Suprapubic skin (tissue), 4 donors: Measurements from ENCODE around the gene DISC1. TPM values are rescaled to one million over a fixed set of nuclear protein-coding genes. Genes with fewer than 3 reads are reported as not detected.

ENCODE experiments used
- DNase-seq, 2 donors: peaks; one replicate each; pipeline ENCODE4 v3.0.0-alpha.2; 2019; ENCODE audit warnings: low spot score in 2 of 2
- H3K27ac ChIP-seq: fragments of 200-600 bp; sonication (generic); one replicate; pipeline ENCODE4 v1.5.1; 2019
- H3K27me3 ChIP-seq: fragments of 200-600 bp; sonication (generic); one replicate; pipeline ENCODE4 v1.5.1; 2019
- H3K36me3 ChIP-seq: fragments of 200-600 bp; sonication (generic); one replicate; pipeline ENCODE4 v1.5.1; 2019
- H3K4me1 ChIP-seq: fragments of 200-600 bp; sonication (generic); one replicate; pipeline ENCODE4 v1.5.1; 2019
- H3K4me3 ChIP-seq: fragments of 200-600 bp; sonication (generic); one replicate; pipeline ENCODE4 v1.5.1; 2019; ENCODE audit warnings: mild to moderate bottlenecking
- H3K9me3 ChIP-seq: fragments of 200-600 bp; sonication (generic); one replicate; pipeline ENCODE4 v1.5.1; 2019
- EP300 ChIP-seq: sonication (generic); formaldehyde crosslinking; IDR thresholded peaks from one replicate; pipeline ENCODE4 v1.6.1; 2017; ENCODE audit warnings: antibody characterized with exemption
- POLR2A ChIP-seq, 2 donors: fragments of 450-650 bp; IDR thresholded peaks; one replicate each; pipeline ENCODE4 v1.6.1; 2017; ENCODE audit warnings: antibody characterized with exemption in 2 of 2, mild to moderate bottlenecking in 2 of 2, moderate library complexity in 2 of 2
- POLR2AphosphoS5 ChIP-seq, 3 donors: sonication (generic); formaldehyde crosslinking; IDR thresholded peaks; one replicate each; pipeline ENCODE4 v1.6.1; 2017; ENCODE audit warnings: antibody characterized with exemption in 3 of 3
- WGBS: methylation state at CpG from one replicate; pipeline ENCODE4 v1.1.5; 2018; 5-methylcytosine and 5-hydroxymethylcytosine counted together
- total RNA-seq, 4 donors: library from RNA; depleted of rRNA; stranded (reverse); fragments of >200 nt; gene quantifications; one replicate each; pipeline ENCODE4 v1.1.0, GENCODE V29; 2016
- TF ChIP-seq, protein P1 (sequence below), 2 donors: fragments of 200-600 bp in 1 of 2; fragments of 450-650 bp in 1 of 2; sonication (generic) in 1 of 2; IDR thresholded peaks; one replicate each; pipeline ENCODE4 v1.5.1; 2016 to 2019; ENCODE audit warnings: antibody characterized with exemption in 2 of 2, mild to moderate bottlenecking in 1 of 2, moderate library complexity in 1 of 2

DISC1 gene
- total RNA-seq, 4 donors from 2014 or later, result 3.0 to 8.4 (median 5.2) TPM

DNA sequence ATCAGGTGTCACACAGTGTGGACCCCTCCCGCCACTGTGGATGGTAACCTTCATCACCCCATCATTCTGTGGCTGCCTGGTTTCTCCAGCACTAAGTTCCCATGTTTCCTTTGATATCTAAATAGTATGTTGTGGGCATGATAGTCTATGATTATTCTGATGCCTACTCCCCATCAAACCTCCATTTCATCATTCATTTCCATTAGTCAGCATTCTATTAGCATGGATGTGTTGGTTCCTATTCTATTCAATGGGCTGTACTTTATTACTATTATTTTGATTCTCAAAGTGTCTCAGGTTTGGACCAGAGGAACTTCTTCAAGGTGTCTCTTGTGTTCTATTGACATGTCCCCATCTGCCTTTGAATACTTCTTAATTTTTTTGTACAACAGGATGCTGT is 112.0 kb downstream of the DISC1 start:
- no peaks in the 10 kb centered on the region for H3K9me3 ChIP-seq
- H3K4me1 ChIP-seq, result no peaks in the 10 kb centered on the region
- DNase-seq, result no peak
- 97% methylated on average over 1 of the region's 1 CpG for WGBS
- TF ChIP-seq EP300 (no peak), POLR2AphosphoS5 (IDR thresholded peaks at IDR 0.05) (no peak), POLR2A (IDR thresholded peaks at IDR 0.05) (no peak)
- TF ChIP-seq, protein P1, sequence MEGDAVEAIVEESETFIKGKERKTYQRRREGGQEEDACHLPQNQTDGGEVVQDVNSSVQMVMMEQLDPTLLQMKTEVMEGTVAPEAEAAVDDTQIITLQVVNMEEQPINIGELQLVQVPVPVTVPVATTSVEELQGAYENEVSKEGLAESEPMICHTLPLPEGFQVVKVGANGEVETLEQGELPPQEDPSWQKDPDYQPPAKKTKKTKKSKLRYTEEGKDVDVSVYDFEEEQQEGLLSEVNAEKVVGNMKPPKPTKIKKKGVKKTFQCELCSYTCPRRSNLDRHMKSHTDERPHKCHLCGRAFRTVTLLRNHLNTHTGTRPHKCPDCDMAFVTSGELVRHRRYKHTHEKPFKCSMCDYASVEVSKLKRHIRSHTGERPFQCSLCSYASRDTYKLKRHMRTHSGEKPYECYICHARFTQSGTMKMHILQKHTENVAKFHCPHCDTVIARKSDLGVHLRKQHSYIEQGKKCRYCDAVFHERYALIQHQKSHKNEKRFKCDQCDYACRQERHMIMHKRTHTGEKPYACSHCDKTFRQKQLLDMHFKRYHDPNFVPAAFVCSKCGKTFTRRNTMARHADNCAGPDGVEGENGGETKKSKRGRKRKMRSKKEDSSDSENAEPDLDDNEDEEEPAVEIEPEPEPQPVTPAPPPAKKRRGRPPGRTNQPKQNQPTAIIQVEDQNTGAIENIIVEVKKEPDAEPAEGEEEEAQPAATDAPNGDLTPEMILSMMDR (IDR thresholded peaks at IDR 0.05), result no peak
- no peak overlapping the region for H3K4me3 ChIP-seq
- H3K27ac ChIP-seq, result no peak overlapping the region
- H3K36me3 ChIP-seq, result no peaks in the 10 kb centered on the region
- no peaks in the 10 kb centered on the region for H3K27me3 ChIP-seq

DNA sequence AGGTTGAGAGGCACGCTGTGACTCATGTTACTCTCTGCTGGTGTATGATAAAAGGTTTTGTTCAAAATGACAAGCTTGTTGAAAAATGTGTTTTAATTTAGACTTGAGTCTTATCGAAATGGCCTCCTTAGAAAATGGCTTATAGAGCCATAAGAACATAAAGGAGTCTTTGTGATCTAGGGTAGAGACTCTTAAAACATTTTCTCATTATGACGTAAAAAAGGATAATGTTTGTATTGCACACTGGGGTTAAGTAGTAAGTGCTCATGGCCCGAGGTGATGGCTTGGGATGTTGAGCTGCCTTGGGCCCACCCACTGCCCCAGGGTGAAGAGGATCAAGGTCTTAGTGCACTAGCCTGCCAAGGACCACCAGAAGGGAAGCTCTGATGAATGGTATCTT is 117.4 kb downstream of the DISC1 start:
- Histone ChIP-seq H3K4me3 (no peak overlapping the region), H3K4me1 (no peaks in the 10 kb centered on the region), H3K9me3 (no peaks in the 10 kb centered on the region), H3K27ac (no peak overlapping the region), H3K36me3 (no peaks in the 10 kb centered on the region), H3K27me3 (no peaks in the 10 kb centered on the region)
- DNase-seq, result no peak
- 75% methylated on average over 4 of the region's 4 CpGs for WGBS
- TF ChIP-seq EP300 (no peak), POLR2A (IDR thresholded peaks at IDR 0.05) (no peak), POLR2AphosphoS5 (IDR thresholded peaks at IDR 0.05) (no peak)
- TF ChIP-seq, protein P1 (IDR thresholded peaks at IDR 0.05), result no peak

DNA sequence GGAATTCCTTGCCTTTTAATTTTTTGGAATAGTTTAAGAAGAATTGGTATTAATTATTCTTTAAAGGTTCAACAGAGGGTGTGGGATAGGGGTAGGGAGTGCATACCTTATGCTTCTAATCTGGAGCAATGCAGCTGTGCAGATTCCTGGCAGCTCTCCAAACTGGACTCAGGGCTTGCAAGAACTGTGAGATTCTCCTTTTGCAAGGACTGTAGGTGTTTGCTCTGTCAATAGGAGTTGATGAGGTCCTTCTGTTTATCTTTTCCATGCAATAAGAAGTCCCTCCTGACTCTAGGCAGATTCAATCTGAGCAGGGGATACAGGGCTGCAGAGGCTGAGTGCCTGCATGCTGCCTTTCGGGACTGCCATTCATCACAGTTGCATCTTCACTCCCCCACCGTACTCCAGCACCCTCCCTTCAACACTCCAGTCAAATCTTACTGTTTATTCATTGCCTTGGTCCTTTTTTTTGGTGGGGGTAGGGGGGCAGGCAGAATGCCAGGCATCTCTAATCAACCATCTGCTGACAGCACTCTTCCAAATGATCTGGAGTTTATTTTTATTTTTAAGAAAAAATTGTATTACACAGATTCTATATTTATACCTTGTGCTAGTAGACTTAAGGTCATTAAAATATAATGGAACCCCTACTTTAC is 122.3 kb downstream of the DISC1 start:
- no peak for DNase-seq
- WGBS, result 76% methylated on average over 2 of the region's 2 CpGs
- TF ChIP-seq POLR2A (IDR thresholded peaks at IDR 0.05), result no peak
- TF ChIP-seq POLR2AphosphoS5 (IDR thresholded peaks at IDR 0.05), result no peak
- TF ChIP-seq, protein P1 (IDR thresholded peaks at IDR 0.05), result no peak
- TF ChIP-seq EP300, result no peak

GRCh38 chr1:231750296-231750695 is 123.7 kb downstream of the DISC1 start:
- Histone ChIP-seq H3K36me3 (peaks cover 7% of the 10 kb centered on the region), H3K27me3 (no peaks in the 10 kb centered on the region), H3K4me3 (no peak overlapping the region), H3K4me1 (no peaks in the 10 kb centered on the region), H3K9me3 (no peaks in the 10 kb centered on the region), H3K27ac (no peak overlapping the region)
- TF ChIP-seq, protein P1 (IDR thresholded peaks at IDR 0.05), result no peak
- WGBS, result 100% methylated on average over 2 of the region's 2 CpGs
- no peak for DNase-seq

More for the DNA sequence above, 122.3 kb downstream of the DISC1 start:
- Histone ChIP-seq H3K27me3 (no peaks in the 10 kb centered on the region), H3K36me3 (peaks cover 7% of the 10 kb centered on the region), H3K27ac (no peak overlapping the region), H3K9me3 (no peaks in the 10 kb centered on the region), H3K4me1 (no peaks in the 10 kb centered on the region), H3K4me3 (no peak overlapping the region)

DNA sequence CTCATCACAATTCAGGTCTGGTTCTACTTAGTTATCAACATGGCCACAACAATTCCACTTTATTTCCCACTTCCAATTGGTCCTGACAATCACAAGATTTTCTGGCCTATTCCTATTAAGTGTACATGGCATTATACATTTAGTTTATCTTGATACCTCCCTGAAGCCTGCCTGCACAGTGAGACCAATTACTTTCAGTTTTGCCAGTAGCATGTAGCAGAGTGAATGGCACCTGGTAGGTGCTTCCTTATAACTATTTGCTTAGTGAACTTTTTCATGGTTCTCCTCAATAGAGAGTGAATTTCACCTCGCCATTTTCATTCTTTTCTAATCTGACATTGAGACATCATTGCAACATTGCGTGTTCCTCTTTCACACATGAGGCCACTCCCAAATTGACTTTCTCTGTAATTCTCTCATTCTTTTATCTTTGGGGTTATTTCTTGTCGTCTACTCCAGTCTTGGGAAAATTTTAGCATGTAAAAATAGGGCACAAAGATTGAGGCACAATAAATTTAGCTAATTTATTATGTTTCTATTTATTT is 124.3 kb downstream of the DISC1 start:
- no peak overlapping the region for H3K4me3 ChIP-seq
- no peak for DNase-seq
- 85% methylated on average over 3 of the region's 3 CpGs for WGBS
- no peaks in the 10 kb centered on the region for H3K27me3 ChIP-seq
- peaks cover 7% of the 10 kb centered on the region for H3K36me3 ChIP-seq
- no peak overlapping the region for H3K27ac ChIP-seq
- H3K4me1 ChIP-seq, result no peaks in the 10 kb centered on the region
- H3K9me3 ChIP-seq, result no peaks in the 10 kb centered on the region
- TF ChIP-seq, protein P1 (IDR thresholded peaks at IDR 0.05), result no peak
- TF ChIP-seq EP300 (no peak), POLR2A (IDR thresholded peaks at IDR 0.05) (no peak), POLR2AphosphoS5 (IDR thresholded peaks at IDR 0.05) (no peak)
